LHCN-M2 (cell line): ENCODE data around the gene ASB13. TPM values are rescaled to one million over a fixed set of nuclear protein-coding genes. Genes with fewer than 3 reads are reported as not detected.

Experiments
- DNase-seq: peaks from one replicate; pipeline ENCODE4 v3.0.0-alpha.2; 2012; ENCODE audit warnings: low read depth
- polyA plus RNA-seq: library from polyadenylated mRNA; unstranded; fragments of >200 nt; gene quantifications from one replicate; pipeline ENCODE4 v1.2.1, GENCODE V29; 2012; ENCODE audit warnings: missing spikeins
- total RNA-seq: library from RNA; depleted of rRNA; stranded (reverse); fragments of >200 nt; gene quantifications from 2 replicates; pipeline ENCODE4 v1.2.3, GENCODE V29; 2014; rRNA removed

ASB13 gene
- total RNA-seq = 9.5 and 10.3 TPM in 2 replicates
- polyA plus RNA-seq = 5.2 TPM

GRCh38 chr10:5666008-5666840, at the start of gene ASB13:
TSS of gene ASB13 (minus strand) at chr10:5666595. CDS start at chr10:5666551, 44 bp downstream.
- DNase-seq = peak; percentile 33

- no peak for DNase-seq
Measured at GRCh38 chr10:5711642-5712041, 45.2 kb upstream of the ASB13 start.

DNA sequence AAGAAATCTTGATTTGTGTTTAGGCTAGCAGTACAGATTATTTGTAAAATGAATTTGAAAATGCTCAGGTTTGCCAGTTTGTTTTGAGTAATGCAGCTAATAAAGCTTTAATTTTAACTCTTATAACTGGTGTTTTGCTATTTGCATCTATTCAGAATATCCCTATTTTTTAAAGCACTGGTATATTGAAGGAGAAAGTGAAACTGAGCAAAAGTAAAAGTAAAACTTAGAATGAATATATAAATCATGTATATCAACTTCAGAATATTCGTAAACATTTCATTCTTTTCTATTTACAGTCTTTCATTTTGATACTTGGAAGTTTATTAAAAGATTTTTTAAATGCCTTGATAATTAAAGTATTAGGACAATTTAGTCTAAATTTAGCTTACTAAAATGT, 44.5 kb upstream of the ASB13 start:
- no peak for DNase-seq

- DNase-seq = no peak
Measured at GRCh38 chr10:5709865-5710264, 43.5 kb upstream of the ASB13 start.

DNA sequence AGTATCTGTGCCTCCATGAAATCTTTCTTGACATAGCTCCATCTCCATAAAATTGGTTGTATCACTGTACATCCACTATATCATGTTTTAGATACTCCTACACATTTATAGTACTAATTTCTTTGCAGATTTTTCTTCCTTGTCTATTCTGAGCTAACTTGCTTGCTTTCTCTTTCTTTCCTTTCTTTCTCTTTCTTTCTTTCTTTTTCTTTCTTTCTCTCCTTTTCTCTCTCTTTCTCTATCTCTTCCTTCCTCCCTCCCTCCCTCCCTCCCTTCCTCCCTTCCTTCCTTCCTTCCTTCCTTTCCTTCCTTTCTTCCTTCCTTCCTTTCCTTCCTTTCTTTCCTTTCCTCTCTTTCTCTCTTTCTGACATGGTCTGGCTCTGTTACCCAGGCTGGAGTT, 42.0 kb upstream of the ASB13 start:
- DNase-seq = no peak

- DNase-seq = no peak
Measured at GRCh38 chr10:5698062-5698461, 31.7 kb upstream of the ASB13 start.

GRCh38 chr10:5697342-5697741, 30.9 kb upstream of the ASB13 start:
- DNase-seq = no peak

GRCh38 chr10:5694573-5694972, 28.2 kb upstream of the ASB13 start:
- DNase-seq = no peak

- no peak for DNase-seq
Measured at GRCh38 chr10:5692461-5693358, 26.3 kb upstream of the ASB13 start.

- DNase-seq = no peak
Measured at GRCh38 chr10:5691786-5692185, 25.4 kb upstream of the ASB13 start.

DNA sequence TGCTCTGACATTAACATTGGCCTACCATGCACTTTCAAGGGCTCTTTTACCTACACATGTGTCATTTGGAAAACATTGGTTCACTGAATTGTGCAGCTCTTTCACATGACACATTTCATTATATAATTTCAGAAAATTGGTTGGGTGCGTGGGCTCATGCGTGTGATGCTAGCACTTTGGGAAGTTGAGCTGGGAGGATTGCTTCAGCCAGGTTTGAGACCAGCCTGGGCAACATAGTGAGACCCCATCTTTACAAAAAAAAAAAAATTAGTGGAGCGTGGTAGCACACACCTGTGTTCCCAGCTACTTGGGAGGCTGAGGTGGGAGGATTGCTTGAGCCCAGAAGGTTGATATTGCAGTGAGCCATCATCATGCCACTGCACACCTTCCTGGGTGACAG, 22.2 kb upstream of the ASB13 start:
- DNase-seq = no peak

- peak; percentile 40 for DNase-seq
Measured at GRCh38 chr10:5685764-5686240, 19.4 kb upstream of the ASB13 start.

- peak; percentile 72 for DNase-seq
Measured at GRCh38 chr10:5684971-5685763, 18.8 kb upstream of the ASB13 start.

DNA sequence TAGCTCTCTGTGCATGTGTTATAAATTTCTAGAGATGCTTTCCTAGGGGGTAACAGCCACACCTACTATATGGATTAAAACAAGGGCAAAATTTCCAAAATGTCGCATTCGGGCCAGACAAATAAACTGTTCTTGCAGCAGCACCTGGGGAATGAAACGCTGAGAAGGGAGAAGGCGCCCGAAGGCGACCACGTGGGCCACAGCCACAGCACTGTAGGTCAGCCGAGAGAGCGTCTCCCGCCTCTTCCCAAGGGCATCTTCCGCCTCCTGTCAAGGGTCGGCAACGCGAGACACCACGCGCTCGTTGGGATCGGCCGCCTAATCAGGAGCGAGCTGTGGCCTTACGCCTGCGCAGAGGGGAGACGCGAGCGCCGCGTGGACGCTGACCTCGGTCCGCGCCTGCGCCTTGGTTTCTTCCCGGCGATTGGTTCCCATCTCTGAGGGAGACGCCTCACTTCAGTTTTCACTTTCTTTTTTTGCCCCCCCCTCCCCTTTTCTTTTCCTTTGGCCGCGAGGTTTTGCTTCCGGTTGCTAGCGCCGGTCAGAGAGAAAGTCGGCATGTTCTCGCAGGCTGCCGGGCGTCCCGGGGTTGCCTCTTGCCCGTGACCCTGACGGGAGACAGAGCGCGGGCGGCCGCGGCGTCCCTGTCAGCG, 18.0 kb upstream of the ASB13 start, which contains the start of gene TASOR2:
TSS of gene TASOR2 (plus strand) at position 521 of the 653 bp plus-strand sequence. CDS start 35,805 bp downstream, outside the sequence.
- DNase-seq = peak; percentile 96

DNA sequence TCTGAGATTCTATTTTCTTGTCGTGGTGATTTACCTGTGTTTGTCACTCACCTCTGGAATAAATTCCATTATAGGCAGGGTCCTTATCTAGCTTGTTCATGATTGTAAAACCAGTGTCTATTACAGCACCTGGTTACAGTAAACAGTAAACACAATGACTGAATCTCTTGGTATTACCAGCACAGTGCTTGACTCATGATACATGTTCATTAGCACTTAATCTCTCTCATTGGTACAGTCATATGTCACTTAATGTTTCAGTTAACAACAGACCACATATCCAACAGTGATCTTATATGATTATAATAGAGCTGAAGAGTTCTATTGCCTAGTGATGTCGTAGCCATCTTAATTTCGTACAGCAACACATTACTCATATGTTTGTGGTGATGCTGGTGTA, 16.7 kb upstream of the ASB13 start:
- DNase-seq = peak; percentile 5

GRCh38 chr10:5681930-5682329, 15.5 kb upstream of the ASB13 start:
- DNase-seq = no peak

- peak; percentile 47 for DNase-seq
Measured at GRCh38 chr10:5679606-5680005, 13.2 kb upstream of the ASB13 start.

DNA sequence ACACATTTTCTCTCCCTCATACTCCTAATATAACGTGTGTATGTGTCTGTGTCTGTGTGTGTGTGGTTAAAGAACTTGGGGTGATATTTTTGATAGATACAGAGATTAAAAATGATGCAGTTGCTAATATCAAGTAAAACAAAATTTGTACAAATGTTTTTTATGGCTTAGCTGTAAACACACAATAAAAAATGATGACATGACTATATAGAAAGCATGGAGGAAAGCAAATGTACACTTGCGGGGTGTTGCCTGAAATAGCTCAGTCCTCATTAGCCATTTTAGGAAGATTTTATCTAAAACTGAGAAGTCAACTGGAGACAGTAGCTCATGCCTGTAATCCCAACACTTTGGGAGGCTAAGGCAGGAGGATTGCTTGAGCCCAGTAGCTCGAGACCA, 12.6 kb upstream of the ASB13 start:
- DNase-seq = no peak

DNA sequence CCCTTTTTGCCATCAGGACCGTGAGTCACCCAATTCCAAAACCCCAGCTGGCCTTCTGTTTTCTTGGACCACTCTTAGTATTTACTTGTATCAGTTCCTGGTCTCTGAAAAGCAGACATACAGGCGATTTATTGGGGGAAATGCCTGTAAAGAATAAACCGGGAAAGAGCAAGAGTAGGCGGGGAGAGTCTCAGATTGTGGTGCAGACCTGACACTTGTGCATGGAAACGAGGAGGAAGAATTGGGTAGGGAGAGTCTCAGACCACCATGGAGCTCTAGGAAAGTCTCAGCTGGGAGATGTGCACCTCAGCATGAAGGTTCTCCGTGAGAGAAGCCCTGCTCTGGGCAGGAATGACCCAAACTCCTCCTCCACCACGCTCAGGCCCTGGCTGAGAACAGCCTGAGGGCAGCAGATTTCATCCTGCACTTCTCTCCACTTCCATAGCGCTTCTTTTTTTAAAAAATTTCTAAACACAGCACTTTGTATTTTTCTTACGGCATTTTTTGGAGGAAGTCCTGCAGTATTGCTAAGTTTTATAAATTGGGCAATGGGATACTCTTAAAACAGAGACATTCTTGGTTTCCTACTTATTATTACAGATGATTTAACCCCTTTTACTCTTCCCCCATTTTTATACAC, 12.1 kb upstream of the ASB13 start:
- DNase-seq = no peak

GRCh38 chr10:5670662-5671375, 4.4 kb upstream of the ASB13 start:
- no peak for DNase-seq
